ENCODE measurements around the gene TOP2B. TPM values are rescaled to one million over a fixed set of nuclear protein-coding genes. Genes with fewer than 3 reads are reported as not detected.

The TOP2B gene
- total RNA-seq, 1 experiment from 2014 or later, result 49.7 TPM

DNA sequence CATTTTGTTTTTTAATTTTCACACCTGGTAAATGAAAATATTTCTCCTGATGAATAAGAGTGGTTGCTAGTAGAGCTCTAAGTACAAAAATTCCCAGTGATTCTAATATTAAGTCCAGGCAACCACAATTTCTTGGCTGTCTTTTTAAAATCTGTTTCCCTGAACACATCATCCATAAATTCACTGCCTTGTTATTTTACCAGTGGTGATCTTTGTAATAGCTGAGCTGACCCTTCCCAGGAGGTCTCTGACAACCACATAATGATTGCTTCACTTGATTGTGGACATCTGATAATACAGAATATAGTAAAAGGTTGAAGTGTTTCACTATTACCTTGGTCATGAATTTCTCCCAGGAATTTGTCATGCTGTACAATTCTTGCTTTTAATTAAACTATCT is 13.9 kb upstream of the TOP2B start:
- in situ Hi-C loops (cut with HindIII; ENCODE audit: low pct_unique_long_range_greater_than_20kb, low sequenced_read_pairs), result no loop called here
- no peak for DNase-seq (ENCODE audit: low read depth)

DNA sequence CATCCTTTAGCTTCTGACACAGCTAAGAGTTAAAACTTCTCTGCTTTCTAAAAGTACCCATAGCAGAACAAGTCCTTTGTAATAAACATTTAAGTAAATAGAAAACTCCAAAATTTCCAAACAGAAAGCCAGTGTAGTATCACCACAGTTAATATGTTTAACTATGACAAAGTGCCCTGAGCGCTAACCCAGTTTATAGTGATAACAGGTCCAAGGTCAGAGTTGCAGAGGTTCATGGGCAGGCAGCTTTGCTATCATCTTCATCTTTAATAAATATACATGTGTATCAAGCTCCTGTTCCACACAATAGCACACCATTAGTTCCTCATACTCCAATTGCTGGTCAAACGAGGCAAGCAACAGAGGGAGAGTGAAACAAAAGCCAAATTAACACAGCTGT is 12.4 kb upstream of the TOP2B start:
- DNase-seq (ENCODE audit: low read depth), result no peak
- in situ Hi-C loops (cut with HindIII; ENCODE audit: low pct_unique_long_range_greater_than_20kb, low sequenced_read_pairs), result no loop called here

- no peak for DNase-seq (ENCODE audit: low read depth)
- in situ Hi-C loops (cut with HindIII; ENCODE audit: low pct_unique_long_range_greater_than_20kb, low sequenced_read_pairs), result no loop called here
Observed at GRCh38 chr3:25674670-25675069, 10.0 kb upstream of the TOP2B start.

- in situ Hi-C loops (cut with HindIII; ENCODE audit: low pct_unique_long_range_greater_than_20kb, low sequenced_read_pairs), result no loop called here
- DNase-seq (ENCODE audit: low read depth), result no peak
Observed at GRCh38 chr3:25673738-25674298, 9.1 kb upstream of the TOP2B start.

DNA sequence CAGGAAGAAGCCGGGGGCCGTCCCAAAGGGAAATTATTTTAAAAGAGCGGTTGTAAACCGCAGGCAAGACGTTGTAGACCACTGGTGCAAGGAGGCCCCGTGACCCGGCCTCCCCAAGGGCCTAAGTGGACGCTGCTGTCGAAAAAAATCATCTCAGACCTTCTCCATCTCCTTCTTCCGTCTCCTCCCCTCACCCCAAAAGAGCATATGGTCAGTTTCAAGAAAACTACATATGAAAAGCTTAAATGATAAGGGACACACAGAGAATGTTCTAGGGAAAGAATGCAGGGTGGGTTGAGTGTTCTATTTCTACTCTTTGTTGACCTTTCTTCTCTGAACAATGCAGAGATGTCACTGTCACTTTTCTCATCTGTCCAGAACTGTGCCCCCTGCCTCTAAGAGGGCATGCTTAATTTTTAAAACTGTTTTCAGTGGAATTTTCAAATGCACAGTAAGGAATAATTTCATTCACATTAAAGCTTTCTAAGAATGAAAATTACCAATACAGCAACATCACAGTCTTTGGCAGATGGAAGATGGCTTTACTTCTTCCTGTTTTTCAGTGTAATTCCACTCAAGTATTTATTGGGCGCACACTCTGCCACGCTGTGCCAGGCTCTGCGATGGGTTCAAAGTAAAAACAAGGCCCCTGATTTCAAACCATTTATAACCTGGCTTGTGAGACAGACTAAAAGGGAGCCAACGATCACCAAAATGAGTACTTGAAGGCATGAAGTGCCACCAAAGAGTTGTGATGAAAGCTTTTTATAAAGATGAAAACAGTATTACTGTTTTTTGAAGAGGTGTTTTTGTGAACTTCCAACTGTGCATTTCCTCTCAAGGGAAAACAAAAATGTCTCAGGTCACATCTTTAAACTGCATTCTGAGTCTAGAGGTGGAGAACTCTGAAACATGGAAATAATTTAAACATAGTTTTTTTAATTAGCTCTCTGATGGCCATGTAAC is 891 bp upstream of the TOP2B start:
- no peak for DNase-seq (ENCODE audit: low read depth)
- in situ Hi-C loops (cut with HindIII; ENCODE audit: low pct_unique_long_range_greater_than_20kb, low sequenced_read_pairs), result no loop called here

DNA sequence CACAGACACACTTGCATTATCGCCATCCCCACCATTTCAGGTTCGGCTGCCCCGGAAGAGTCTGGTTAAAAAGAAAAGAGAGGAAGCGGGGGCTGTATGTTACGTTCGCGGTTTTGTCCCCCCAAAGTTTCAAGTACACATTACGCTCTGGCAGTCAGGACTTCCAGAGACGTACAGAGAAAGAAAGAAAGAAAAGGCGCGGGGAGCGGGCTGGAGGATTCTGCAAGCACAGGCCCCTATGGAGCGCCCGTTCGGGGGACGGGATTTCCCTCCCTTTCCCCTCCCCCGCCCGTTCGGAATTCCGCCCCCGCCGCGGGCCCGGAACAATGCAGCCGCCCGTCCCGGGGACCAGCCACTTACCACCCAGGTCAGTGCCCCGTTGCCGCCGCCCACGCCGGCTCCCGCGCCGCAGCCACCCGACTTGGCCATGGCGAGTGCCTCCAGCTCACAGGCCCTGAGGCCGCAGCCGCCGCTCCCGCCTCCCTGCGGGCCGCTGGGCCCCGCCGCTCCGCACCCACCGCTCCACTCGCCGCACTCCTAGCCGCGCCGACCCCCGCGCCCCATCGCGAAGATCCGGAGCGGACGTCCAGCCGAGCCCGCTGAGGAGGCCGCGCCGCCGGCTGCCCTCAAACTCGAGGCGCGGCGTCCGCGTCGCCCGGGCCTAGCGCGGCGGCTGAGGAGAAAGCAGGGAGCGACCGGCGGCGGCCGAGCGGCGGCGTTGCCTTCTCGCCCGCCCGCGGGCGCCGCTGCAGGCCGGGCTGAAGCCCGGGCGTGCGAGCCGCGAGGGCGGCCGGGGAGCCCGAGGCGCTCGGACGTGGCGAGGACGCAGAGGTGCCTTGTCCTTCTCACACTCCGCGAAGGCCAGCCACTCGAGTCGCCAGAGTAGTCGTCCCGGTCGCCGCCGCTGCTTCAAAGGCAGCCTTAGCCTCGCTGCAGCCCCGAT is 567 bp downstream of the TOP2B start:
- peak; percentile 50 for DNase-seq (ENCODE audit: low read depth)
- in situ Hi-C loops (cut with HindIII; ENCODE audit: low pct_unique_long_range_greater_than_20kb, low sequenced_read_pairs), result no loop called here

GRCh38 chr3:25663347-25663868 is 1.3 kb downstream of the TOP2B start:
- peak; percentile 27 for DNase-seq (ENCODE audit: low read depth)
- in situ Hi-C loops (cut with HindIII; ENCODE audit: low pct_unique_long_range_greater_than_20kb, low sequenced_read_pairs), result no loop called here

- DNase-seq (ENCODE audit: low read depth), result no peak
- in situ Hi-C loops (cut with HindIII; ENCODE audit: low pct_unique_long_range_greater_than_20kb, low sequenced_read_pairs), result no loop called here
Observed at GRCh38 chr3:25662736-25663320, 1.9 kb downstream of the TOP2B start.

DNA sequence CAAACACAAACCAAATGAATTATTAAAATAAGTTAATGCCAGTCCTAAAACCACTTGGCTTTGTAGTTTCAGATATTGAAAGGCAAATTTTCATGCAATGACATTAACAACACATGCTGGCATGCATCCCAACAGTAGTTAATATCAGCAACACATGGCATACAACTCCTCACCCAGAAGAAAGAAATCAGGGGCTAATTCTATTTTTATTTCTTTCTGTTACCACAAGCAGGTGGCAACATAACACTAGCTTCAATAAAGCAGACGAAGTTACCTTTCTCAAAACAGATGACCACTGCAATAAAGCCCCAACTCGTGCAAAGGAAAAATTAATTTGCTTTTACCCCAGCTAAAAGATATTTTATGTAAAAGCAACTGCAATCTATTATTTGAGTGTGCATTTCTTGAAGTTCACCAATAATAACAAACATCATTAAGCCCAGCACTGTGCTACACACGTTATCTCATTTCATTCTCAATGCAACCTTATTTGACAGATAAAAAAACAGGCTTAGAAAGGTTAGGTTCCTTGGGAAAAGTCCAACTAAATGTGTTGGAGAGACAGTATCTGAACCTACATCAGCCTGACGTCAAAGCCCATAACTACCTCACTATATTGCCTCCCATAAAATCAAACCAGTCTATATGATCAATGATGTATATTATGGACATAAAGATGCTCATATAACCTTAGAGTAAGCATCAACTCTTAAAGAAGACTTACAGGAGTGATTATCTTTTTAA is 2.8 kb downstream of the TOP2B start:
- in situ Hi-C loops (cut with HindIII; ENCODE audit: low pct_unique_long_range_greater_than_20kb, low sequenced_read_pairs), result no loop called here
- DNase-seq (ENCODE audit: low read depth), result no peak

GRCh38 chr3:25658836-25659235 is 5.9 kb downstream of the TOP2B start:
- no peak for DNase-seq (ENCODE audit: low read depth)
- in situ Hi-C loops (cut with HindIII; ENCODE audit: low pct_unique_long_range_greater_than_20kb, low sequenced_read_pairs), result no loop called here

- in situ Hi-C loops (cut with HindIII; ENCODE audit: low pct_unique_long_range_greater_than_20kb, low sequenced_read_pairs), result no loop called here
- no peak for DNase-seq (ENCODE audit: low read depth)
Observed at GRCh38 chr3:25657293-25657692, 7.4 kb downstream of the TOP2B start.

DNA sequence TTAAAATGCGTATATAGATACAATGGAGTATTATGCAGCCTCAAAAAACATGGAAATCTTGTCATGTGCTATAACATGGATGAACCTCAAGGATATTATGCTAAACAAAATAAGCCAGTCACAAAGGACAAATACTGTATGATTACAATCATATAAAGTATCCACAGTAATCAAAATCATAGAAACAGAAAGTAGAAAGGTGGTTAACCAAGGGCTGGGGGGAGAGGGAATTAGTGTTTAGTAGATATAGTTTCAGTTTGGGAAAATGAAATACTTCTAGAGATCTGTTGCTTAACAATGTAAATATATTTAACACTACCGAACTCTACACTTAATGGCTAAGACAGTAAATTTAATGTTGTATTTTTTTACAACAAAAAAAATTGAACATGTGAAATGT is 9.0 kb downstream of the TOP2B start:
- DNase-seq (ENCODE audit: low read depth), result no peak
- in situ Hi-C loops (cut with HindIII; ENCODE audit: low pct_unique_long_range_greater_than_20kb, low sequenced_read_pairs), result no loop called here

DNA sequence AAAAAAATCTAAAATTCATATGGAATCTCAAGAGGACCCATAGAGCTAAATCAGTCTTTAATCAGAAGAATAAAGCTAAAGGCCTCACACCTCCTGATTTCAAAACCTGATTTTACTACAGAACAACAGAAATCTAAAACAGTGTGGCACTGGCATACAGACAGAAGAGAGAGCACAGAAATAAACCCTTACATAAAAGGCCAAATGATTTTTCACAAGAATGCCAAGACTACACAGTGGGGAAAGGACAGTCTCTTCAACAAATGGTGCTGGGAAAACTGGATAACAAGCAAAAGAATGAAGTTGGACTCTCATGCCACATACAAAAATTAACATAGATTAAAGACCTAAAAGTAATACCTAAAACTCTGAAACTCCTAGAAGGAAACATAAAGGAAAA is 10.1 kb downstream of the TOP2B start:
- no peak for DNase-seq (ENCODE audit: low read depth)
- in situ Hi-C loops (cut with HindIII; ENCODE audit: low pct_unique_long_range_greater_than_20kb, low sequenced_read_pairs), result no loop called here

GRCh38 chr3:25653322-25653721 is 11.4 kb downstream of the TOP2B start:
- in situ Hi-C loops (cut with HindIII; ENCODE audit: low pct_unique_long_range_greater_than_20kb, low sequenced_read_pairs), result no loop called here
- DNase-seq (ENCODE audit: low read depth), result no peak

DNA sequence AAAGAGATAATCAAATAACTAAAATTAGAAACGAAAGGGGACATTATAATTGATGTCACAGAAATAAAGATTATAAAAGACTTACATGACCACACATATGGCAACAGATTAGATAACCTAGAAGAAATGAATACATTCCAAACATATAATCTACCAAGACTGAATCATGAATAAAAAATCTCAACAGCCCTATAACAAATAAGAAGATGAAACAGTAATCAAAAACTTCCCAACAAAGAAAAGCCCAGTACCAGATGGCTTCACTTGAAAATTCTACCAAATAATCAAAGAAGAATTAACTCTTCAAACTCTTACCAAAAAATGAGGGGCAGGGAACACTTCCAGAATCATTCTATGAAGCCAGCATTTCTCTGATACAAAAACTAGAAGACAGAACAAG is 11.8 kb downstream of the TOP2B start:
- in situ Hi-C loops (cut with HindIII; ENCODE audit: low pct_unique_long_range_greater_than_20kb, low sequenced_read_pairs), result no loop called here
- DNase-seq (ENCODE audit: low read depth), result no peak

- no peak for DNase-seq (ENCODE audit: low read depth)
- in situ Hi-C loops (cut with HindIII; ENCODE audit: low pct_unique_long_range_greater_than_20kb, low sequenced_read_pairs), result no loop called here
Observed at GRCh38 chr3:25648925-25649830, 15.5 kb downstream of the TOP2B start.

- in situ Hi-C loops (cut with HindIII; ENCODE audit: low pct_unique_long_range_greater_than_20kb, low sequenced_read_pairs), result no loop called here
- DNase-seq (ENCODE audit: low read depth), result peak; percentile 57
Observed at GRCh38 chr3:25648107-25648535, 16.6 kb downstream of the TOP2B start.

All from Caki2 (cell line).